ENCODE measurements around the gene PPM1H.

Gene PPM1H

DNA sequence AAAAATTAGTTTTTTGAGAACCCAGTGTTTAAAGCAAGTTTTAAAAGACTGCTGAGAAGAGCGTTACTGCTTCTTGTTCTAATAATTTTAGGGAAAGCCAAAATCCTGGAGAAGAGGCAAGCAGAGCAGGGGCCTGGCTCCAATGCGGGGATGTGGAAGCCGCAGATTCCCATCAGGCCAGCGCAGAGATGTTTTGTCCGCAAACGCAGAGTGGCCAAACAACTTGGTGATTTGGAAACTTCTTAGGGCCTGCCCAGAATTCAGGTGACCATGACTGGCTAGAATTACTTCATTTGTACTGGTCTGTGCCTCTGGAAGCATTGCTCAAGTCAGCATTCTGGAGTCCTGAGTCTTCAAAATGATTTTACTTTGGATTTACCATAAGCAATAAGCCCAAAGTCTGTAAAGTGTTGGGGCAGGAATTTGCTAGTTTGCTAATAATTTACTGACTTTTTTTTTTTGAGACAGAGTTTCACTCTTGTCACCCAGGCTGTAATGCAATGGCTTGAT lies 208.4 kb downstream of the PPM1H start:
- DNase-seq = no peak

DNA sequence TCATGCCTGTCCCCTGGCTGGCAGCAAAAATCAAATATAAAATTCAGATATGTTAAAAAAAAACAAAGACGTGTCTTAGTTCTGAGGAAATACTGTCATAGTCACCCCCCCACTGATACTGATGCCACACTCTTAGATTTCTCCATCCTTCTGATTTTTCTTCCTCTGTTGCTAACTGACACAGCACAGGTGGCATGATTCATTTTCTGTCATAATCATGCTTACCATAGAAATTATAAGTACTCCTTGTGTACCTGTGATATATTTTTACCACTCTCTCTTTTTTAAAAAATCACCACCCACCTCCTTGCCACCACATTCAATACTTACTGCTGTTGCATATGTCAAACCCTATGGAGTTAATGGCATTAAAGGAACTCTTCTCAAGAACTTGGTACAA lies 209.2 kb downstream of the PPM1H start:
- no peak for DNase-seq

DNA sequence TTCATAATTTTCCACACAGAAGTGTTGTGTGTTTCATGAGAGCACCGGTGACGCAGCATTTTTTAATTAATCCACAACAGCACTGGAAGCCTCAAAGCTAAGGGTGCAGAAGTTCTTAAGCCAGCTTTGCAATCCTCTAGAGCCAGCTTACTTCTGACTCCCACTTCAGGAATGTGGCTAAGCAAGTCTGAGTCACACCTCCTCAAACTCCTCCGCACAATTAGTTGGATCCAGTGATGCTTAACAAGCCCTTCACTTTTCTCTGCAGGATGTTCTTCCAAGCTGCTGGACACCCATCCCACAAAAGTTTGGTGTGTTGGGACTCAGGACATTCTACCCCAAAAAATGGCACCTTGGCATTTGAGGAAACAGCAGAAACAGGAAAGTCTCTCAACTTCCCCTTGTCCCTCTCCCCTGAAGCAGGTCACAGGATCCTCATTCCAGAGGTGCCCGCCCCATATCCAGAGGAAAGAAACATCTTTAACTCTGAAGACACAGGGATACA lies 210.0 kb downstream of the PPM1H start:
- peak; percentile 18 for DNase-seq

DNA sequence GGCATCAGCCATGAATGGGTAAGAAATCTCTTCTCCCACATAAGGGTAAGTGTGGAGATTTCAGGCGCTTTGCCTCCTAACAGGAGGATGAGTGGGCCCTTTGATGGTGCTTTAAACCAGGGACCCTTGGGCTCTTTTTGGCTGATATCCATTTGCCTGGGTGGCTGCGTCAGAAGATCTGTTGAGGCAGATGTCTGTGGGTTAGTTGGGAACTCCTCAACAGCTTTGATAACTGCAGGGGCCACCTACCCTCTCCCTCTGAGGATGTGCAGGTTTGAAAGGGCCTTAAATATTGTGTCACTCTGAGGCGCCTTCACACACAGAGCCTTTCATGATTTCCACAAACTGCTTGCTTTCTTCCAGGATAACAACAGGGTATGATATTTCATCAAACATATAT lies 210.7 kb downstream of the PPM1H start:
- DNase-seq = no peak

DNA sequence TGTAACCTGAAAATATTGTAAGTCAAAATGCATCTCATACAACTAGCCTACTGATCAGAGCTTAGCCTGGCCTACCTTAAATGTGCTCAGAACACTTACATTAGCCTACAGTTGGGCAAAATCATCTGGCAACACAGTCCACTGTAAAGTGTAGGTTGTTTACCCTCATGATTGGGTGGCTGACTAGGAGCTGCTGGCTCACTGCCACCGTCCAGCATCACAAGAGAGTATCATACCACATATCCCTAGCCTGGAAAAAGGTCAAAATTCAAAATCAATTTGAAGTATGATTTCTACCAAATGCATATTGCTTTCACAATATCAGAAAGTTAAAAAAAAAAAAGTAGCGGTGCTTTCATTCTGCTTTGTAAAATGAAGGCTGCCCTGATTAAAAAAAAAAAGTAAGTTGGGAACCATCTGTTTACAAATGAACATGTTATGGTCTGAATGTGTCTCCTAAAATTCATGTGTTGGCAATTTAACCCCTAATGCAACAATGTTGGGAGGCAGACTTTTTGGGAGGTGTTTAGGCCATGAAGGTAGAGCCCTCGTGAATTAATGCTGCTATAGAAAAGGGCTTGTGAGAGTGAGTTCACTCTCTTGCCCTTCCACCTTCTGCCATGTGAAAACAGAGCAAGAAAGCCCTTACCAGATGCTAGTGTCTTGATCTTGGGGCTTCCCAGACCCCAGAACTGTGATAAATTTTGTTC lies 211.8 kb downstream of the PPM1H start:
- no peak for DNase-seq

DNA sequence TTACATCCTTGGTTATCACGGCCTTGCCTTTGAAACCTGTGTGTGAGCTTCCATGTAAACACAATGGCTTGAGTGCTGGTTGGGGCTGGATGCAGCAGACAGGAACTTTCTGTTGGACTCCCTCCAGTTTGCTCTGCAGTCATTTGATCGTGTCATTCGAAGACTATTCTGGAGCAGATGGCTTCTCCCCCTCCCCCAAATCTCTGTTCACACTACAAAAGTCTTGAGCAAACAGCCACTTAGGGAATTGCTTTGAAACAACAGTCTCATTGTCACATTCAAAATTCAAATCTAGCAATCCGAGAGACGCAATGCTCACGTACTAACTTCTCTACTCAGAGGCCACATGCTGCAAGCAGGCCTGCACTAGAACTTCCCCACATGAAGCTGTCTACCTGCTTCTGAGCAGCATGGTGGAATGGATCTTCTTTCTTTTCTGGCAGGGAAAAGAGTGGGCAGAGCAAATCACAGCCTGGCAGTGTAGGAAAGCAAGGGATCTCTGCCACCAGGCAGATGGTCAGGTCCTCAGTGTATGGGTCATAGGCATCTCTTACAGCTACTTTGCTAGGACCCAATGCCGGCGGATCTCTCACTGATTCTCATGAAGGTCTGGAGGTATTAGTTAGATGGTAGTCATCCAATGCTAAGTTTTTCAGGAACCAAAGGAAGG lies 214.2 kb downstream of the PPM1H start:
- no peak for DNase-seq

DNA sequence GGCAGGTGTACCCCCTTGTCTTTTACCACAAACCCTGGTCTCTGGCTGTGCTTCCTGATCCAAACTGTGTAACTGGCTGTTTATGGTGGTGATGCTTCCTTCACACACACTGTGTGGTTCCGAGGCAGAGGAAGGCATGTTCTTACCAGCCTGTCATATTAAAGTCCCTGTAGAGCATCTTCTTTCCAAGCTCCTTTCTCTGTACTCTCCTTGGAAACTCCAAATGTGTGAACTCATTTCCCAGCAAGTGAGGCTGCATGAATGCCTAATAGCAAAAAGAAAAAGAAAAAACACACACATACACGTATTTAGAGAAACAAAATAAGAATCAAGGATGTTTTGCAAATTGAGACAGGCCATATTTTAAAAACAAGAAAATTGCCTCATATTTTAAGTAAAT lies 214.9 kb downstream of the PPM1H start:
- DNase-seq = no peak

DNA sequence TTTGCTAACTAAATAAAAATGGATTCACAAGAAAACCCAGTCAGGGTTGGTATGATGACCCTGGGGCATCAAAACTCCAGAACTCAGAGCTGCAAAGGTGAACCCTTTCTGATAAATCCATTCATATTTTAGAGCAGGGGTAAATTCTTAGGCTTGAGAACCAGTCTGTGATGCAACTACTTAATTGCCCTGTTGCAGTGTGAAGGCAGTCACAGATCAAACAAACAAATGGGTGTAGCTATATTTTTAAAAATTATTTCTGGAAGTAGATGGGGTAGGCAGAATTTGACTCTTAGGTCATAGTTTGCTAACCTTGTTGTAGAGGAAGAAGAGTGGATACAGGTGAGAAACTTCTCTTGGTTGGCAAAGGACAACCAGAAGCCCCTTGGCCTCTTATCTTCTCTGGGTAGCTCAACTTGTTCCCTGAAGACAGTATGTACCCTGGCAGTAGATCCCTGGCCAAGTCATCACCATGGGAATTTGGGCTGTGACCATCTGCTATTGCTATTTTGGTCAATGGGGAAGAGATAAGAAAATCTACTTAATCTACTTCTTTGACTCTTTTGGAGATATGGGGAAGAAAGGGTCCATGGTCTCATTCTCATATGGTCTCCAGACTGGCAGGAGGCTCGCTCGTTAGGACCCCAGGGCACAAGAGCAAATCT lies 216.1 kb downstream of the PPM1H start:
- DNase-seq = no peak

DNA sequence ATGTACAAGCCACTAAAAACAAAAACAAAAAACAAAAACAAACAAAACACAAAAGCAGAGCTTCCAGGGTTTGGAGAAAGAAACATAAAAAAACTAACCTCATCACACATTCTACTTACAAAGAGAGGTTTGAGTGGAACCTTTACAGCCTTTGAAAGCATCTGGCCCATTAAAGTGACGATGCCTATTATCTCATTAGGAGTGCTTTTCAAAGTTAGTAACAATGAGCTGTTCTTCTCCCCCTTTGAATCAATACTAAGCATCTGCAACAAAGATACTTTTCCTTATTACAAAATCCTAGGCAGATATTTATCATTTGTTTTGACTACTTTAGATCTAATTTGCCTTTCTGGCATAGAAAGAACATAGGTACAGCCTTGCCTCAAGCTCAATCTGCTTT lies 217.3 kb downstream of the PPM1H start:
- no peak for DNase-seq

DNA sequence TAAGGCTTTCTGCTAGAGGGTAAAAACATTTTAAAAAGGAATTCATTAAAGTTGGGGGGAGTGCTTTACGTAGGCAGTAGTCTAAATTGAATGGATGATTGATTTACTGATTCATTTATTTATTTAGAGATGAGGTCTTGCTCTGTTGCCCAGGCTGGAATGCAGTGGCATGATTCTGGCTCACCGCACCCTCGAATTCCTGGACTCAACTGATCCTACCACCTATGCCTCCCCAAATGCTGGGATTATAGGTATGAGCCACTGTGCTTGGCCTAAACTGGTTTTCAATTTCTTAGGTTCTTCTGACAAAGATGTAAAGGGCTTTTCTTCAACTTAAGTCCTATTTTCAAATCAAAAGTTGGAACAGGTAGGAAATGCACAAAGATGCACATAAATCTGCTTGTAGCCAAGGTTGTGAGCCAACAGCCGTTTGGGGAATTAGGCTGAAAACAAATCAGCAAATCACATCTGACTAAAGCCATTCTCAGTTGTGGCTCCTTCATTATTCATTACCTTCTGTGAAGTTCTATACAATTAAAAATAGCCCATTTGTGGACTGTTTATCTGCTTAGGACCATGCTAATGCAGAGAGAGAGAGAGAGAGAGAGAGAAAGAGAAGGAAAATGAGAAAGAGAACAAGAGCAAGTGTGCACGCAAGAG lies 218.0 kb downstream of the PPM1H start:
- DNase-seq = no peak

DNA sequence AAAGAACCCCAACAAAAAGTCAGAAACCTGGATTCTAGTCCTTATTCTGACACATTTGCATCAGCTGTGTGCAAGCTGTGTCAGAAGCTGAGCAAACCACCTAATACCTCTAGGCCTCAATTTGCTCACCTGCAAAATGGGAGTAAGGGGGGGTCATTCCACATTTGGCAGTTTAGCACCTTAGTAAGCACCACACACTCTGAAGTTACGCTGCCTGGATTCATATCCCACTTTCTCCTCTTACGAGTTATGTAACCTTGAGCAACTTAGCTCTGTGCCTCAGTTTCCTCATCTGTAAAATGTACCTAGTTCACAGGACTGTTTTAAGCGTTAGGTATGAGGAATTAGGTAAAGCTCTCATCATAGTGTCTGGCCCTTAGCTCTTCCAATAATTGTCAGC lies 218.9 kb downstream of the PPM1H start:
- no peak for DNase-seq

DNA sequence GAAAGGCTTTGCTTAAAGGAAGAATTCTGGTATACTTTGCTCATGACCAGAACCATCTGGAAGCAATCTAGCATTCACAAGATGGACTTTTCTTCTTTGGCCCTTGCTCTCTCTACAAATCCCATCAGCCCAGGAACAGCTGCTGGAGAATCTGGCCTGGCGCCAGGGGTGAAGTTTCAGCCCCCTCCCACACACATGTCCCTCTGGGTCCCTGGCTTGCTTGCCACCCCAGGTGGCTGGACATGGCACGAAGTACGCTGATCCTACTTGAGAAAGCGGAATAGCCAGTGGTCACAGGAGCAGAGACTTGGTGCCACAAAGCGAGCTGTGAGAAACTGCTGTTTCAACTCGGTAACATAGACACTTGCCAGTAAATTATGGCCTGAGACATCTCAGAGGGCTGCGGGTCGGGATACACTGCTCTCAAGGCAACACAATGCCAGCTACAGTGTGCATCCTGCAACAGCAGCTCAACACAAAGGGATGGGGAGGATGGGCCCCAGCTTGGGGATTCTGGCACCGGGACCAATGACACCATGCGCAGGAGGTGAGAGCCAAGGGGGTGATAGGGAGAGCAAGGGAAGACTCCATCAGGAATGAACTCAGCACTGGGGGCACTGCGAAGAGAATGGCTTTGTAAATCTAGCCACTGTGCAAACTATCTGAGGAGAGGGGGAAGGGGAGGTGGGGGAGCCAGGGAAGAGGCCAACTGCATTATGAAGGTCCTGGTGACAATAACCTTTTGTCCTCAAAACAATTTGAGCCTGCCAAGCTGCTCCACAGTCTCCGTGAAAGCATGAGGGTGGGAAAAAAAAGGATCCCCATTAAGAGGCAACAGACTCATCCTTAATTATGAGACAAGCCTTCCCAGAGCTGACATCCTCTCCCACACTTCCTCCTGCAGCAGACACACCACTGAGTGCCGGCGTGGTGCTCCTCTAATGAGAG lies 219.9 kb downstream of the PPM1H start:
- no peak for DNase-seq

DNA sequence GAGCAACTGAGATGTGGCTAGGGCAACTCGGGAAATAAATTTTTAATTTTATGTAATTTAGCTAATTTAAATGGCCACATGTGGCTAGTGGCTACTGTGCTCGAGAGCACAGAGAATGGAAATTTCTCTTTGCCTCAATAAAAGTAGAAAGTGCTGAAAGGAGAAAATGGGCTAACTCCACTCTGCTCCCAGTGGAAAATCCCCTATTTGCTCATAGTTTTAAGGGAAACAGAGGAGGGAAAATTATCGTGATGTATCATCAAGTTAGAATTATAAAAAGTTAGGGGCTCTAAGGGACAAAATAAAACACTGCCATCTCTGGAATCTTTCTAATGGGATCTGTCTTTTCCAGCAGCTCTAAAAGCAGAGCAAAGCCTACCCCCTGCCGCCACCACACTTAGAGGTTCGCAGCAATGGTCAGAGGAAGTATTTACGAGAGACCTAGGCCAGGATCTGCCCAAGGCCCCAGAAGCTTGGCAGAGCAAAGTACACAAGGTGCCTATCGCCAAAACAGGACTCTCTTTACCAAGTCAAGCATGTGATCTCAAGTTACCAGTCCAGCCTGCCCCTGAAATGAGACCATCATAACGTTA lies 220.7 kb downstream of the PPM1H start:
- DNase-seq = no peak

DNA sequence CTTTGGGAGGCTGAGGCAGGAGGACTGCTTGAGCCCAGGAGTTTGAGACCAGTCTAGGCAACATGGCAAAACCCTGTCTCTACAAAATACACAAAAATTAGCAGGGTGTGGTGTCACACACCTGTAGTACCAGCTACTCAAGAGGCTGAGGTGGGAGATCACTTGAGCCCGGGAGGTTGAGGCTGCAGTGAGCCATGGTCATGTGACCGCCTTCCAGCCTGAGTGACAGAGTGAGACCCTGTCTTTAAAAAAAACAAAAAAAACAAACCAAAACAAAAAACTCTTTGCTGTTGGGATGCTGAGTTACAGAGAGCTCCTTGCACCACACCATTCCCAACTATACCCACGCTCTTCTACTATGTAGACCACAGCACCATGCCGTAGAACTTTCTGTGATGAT lies 221.2 kb downstream of the PPM1H start:
- DNase-seq = no peak

DNA sequence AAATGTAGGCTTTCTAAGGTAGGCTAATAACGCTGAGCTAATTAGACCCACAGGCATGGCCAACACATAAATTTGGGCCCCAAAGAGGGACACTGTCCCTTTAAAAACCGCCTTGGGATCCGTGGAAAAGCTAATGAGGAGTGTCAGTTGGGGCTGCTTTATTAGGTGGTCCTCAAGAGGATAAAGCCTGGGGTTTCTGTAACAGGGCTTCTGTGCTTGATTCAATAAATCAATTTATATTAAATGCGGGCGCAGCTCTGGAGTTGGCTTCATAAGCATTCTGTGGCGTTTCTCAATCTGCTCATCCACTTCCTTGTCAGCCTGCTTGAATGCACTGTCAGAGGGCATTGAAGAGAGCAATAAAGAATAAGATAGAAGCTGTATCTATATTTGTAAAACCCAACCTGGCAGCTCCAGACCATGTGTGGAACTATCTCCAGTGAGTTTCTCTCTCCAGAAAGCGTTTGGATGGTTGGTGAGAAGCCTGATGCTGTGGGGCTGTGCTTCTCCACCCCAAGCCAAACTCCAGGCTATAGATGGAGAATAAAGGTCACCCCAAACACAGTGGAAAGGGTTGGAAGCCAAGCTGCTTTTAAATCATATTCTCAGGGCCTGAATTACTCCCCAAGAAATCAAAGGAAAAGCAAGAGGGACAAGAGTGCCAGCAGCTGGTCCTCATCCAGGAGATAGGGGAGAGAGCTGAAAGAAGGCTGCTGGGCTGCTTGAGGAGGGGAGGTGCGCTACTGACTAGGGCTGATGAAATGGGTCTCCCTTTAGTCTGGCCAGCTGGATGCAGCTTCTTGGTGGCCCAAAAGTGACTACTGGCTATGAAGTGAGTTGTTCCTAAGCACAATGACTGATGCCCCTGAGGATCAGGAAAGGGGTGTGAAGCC lies 222.0 kb downstream of the PPM1H start:
- no peak for DNase-seq

DNA sequence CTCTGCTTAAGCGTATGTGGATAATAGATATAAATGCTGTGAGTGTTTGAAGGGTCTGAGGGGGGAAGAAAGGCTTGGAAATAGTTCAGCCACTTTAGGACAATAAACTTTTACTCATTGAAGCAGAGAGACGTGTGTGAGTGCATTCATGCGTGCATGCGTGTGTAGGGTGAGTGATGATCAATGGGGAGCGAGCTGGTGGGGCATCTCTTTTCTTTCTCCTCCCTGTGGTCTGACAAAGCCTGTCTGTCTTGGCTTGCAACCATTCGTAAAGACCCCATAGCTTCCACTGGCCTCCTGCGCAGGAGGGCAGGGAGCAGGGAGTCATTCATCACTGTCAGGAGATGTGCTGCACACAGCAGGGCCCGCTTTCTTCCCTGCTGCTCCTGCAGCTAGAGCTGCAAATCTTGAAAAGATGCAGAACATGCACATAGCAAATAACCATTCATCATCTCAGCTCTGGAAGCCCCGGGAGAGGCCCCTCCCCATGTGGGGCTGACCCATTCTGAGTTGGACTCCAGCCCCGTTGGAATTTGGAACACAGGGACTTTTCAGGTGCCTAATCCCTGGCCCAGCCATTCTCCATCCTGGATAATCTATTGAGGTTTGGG lies 223.2 kb downstream of the PPM1H start:
- DNase-seq = no peak

DNA sequence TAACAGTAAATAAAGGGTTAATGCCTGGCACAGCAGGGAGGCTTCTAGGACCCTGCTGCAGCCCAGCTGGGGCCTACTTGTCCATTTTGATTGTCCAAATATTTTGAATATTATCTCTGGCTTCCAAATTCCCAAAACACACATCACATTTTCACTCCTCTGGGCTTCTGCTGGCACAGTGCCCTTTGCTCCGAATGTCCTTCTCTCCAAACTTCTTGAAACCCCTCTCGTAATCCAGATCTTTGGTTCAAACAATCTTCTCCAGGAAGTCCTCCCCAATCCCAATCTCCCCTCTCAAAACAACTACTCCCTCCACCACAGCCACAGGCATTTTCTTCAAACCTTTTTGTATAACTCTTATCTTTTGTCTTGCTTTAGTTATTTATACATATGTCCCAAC lies 225.6 kb downstream of the PPM1H start:
- no peak for DNase-seq

DNA sequence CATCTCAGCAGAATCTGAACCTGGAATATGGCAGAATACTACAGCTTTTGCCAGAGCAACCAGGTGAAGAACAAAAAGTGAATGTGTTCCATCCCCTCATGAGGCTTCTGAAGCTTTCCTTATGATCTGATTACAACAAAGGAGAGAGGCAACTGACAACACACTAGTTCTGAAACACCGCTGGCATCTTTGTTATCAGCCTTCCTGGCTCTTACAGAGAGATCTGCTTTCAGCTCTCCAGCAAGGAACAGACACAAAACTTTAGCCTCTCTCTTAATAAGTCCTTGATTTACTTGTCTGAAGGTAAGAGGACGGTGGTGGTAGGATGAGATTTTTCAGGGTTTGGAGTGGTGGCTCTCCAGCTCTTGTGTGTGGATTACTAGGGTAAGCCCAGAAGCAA lies 227.0 kb downstream of the PPM1H start:
- DNase-seq = no peak

DNA sequence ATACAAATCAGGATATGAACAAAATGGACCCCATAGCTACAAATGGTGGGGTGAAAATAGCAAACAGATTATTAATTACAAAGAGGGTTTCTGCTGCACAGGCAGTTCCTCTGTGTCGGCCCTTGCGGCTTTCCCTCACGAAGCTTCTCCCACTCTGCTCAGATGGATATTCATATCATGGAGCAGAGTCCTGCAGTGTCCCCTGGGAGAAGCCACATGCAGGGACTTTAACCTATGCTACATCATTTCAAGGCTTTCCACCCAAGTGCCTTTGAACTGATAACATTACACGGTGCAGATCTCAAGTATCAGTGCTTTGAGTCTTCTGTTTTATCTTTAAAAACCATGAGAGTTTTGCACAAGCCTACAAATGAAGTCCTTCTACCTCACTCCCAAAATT lies 229.1 kb downstream of the PPM1H start:
- DNase-seq = no peak

DNA sequence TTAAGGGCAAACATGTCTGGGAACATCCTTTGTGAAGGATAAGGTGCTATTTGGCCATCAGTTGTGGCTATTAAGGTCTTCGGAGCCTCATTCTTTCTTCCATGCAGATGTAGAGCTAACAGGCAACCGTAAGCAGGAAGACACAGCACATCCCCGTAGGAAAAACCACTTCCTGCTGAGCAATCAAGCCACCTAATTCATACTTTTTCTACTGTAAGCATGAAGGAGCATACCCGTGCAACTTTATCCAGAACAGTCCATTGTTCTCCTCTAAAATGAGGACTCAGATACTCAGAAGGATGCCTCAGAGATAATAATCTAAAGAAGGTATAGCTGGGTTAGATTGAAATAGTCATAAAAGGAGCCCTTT lies 232.0 kb downstream of the PPM1H start:
- DNase-seq = no peak
